Stimulated activated CD4-positive, alpha-beta T cell treated with anti-CD3 and anti-CD28 coated beads, Interleukin-4, amount 100 ng/mL, for 48 hours (primary cell): ENCODE results near the gene MORC4.
A peak's percentile ranks its signal among the peaks of the same experiment; 100 is the strongest.

ENCODE experiments used
- DNase-seq, 2 donors: peaks; one replicate each; pipeline ENCODE4 v3.0.0-alpha.2; 2020; ENCODE audit warnings: low read depth in 2 of 2

Gene MORC4

GRCh38 chrX:106906361-106906760 is 93.7 kb downstream of the MORC4 start:
- DNase-seq, result no peak

GRCh38 chrX:106905064-106905708 is 94.8 kb downstream of the MORC4 start:
- no peak for DNase-seq

- DNase-seq, result no peak
These were observed 96.0 kb downstream of the MORC4 start for GRCh38 chrX:106903856-106904528.

- no peak for DNase-seq
These were observed 96.7 kb downstream of the MORC4 start, which contains the start of gene RIPPLY1 for GRCh38 chrX:106903291-106903824. Gene RIPPLY1, minus strand, starts transcription at chrX:106903341. Its CDS starts 54 bp downstream, at chrX:106903287.

- DNase-seq, result no peak
These were observed 97.3 kb downstream of the MORC4 start for GRCh38 chrX:106902684-106903083.

- no peak for DNase-seq
These were observed 98.2 kb downstream of the MORC4 start for GRCh38 chrX:106901781-106902219.

GRCh38 chrX:106901341-106901740 is 98.7 kb downstream of the MORC4 start:
- no peak for DNase-seq

- no peak for DNase-seq
These were observed 100.2 kb downstream of the MORC4 start for GRCh38 chrX:106899841-106900240.

- no peak for DNase-seq
These were observed 100.7 kb downstream of the MORC4 start for GRCh38 chrX:106899276-106899675.

GRCh38 chrX:106898462-106898861 is 101.5 kb downstream of the MORC4 start:
- DNase-seq, result no peak

GRCh38 chrX:106897259-106897658 is 102.8 kb downstream of the MORC4 start:
- no peak for DNase-seq

- no peak for DNase-seq
These were observed 105.0 kb downstream of the MORC4 start for GRCh38 chrX:106894978-106895452.

GRCh38 chrX:106894392-106894909 is 105.6 kb downstream of the MORC4 start:
- DNase-seq, result peak; percentile 5 to 27

GRCh38 chrX:106891762-106892460 is 108.1 kb downstream of the MORC4 start:
- DNase-seq, result no peak
